Motor neuron (in vitro differentiated cells): ENCODE results near the gene CNIH3. TPM values are rescaled to one million over a fixed set of nuclear protein-coding genes. Genes with fewer than 3 reads are reported as not detected.

Experiments
- ATAC-seq, 8 experiments: fragments of 200-7000 bp; cut with Tn5 transposase; replicated peaks in 6 of 8; 2 replicates each; pipeline ENCODE4 v1.8.0; 2021; ENCODE audit warnings: mild to moderate bottlenecking in 8 of 8, moderate library complexity in 8 of 8
- H3K27ac ChIP-seq, 2 donors: fragments of 250-450 bp; sonication (Bioruptor Pico); 2 replicates each; pipeline ENCODE4 v1.9.0; 2021; ENCODE audit warnings: antibody characterized with exemption in 2 of 2, mild to moderate bottlenecking in 2 of 2, moderate library complexity in 1 of 2
- H3K4me1 ChIP-seq, 2 donors: fragments of 250-450 bp; sonication (Bioruptor Pico); replicated peaks in 1 of 2; 2 replicates each; pipeline ENCODE4 v1.6.1; 2021; ENCODE audit warnings: antibody characterized with exemption in 2 of 2, mild to moderate bottlenecking in 2 of 2, moderate library complexity in 1 of 2
- H3K4me3 ChIP-seq, 5 donors: fragments of 250-450 bp; sonication (Bioruptor Pico); 2 replicates each; pipeline ENCODE4 v1.9.0; 2021; ENCODE audit warnings: antibody characterized with exemption in 5 of 5, mild to moderate bottlenecking in 5 of 5, moderate library complexity in 4 of 5
- WGBS, 10 experiments: fragments of 450-650 bp; shearing (Covaris generic); methylation state at CpG; one replicate each; pipeline ENCODE4 v1.0.0; 2022; 5-methylcytosine and 5-hydroxymethylcytosine counted together
- in situ Hi-C, 9 experiments: fragments of 400-800 bp; cut with MboI; loops; one replicate each; pipeline ENCODE4 v1.15.0; 2021; ENCODE audit warnings: low sequenced_read_pairs in 9 of 9, low pct_unique_long_range_greater_than_20kb in 2 of 9; ENCODE audit not compliant: unreplicated experiment in 9 of 9
- total RNA-seq, 8 experiments: library from RNA; unstranded; fragments of 300-600 nt; gene quantifications; 2 replicates each; pipeline versions ENCODE4 v1.2.3 to v1.2.4, GENCODE V29; 2022

CNIH3 gene
- total RNA-seq, 8 experiments from 2014 or later = 2.4 to 13.5 (median 8.8) TPM

GRCh38 chr1:224662870-224663269 is 46.8 kb downstream of the CNIH3 start:
- H3K27ac ChIP-seq = no peak overlapping the region
- no peak overlapping the region for H3K4me3 ChIP-seq
- peaks cover 0 to 3% of the 10 kb centered on the region in 2 donors for H3K4me1 ChIP-seq
- in situ Hi-C loops = no loop called here
- WGBS, 10 experiments = 0 to 100% (median 87%) methylated on average over 1 to 3 of the region's 3 CpGs; no CpG with 5 or more reads in 1 of the 10 experiments
- no peak for ATAC-seq

- no peak for ATAC-seq
- in situ Hi-C loops = no loop called here
- WGBS, 10 experiments = 0 to 100% (median 60%) methylated on average over 1 to 3 of the region's 3 CpGs; no CpG with 5 or more reads in 1 of the 10 experiments
- Histone ChIP-seq H3K4me1 (peaks cover 0 to 6% of the 10 kb centered on the region in 2 donors), H3K4me3 (no peak overlapping the region), H3K27ac (no peak overlapping the region)
These were observed 48.9 kb downstream of the CNIH3 start for GRCh38 chr1:224665016-224665415.

- no peak for ATAC-seq
- in situ Hi-C loops = no loop called here
- Histone ChIP-seq H3K4me3 (no peak overlapping the region), H3K4me1 (peaks cover 0 to 4% of the 10 kb centered on the region in 2 donors), H3K27ac (no peak overlapping the region)
These were observed 50.0 kb downstream of the CNIH3 start for GRCh38 chr1:224666078-224666477.

GRCh38 chr1:224666913-224667312 is 50.8 kb downstream of the CNIH3 start:
- H3K4me3 ChIP-seq = no peak overlapping the region
- WGBS, 10 experiments = 0 to 77% (median 46%) methylated on average over 1 to 2 of the region's 2 CpGs; no CpG with 5 or more reads in 1 of the 10 experiments
- peaks cover 0 to 4% of the 10 kb centered on the region in 2 donors for H3K4me1 ChIP-seq
- peak in 3 of 8 experiments; percentile 35 to 58 (median 55) for ATAC-seq
- in situ Hi-C loops = no loop called here
- no peak overlapping the region for H3K27ac ChIP-seq

GRCh38 chr1:224668984-224669383 is 52.9 kb downstream of the CNIH3 start:
- WGBS, 10 experiments = 76 to 89% (median 86%) methylated on average over 2 to 3 of the region's 3 CpGs; no CpG with 5 or more reads in 7 of the 10 experiments
- peak in 3 of 8 experiments; percentile 8 to 18 (median 9) for ATAC-seq
- in situ Hi-C loops = no loop called here
- Histone ChIP-seq H3K4me1 (peaks cover 12 to 15% of the 10 kb centered on the region in 2 donors), H3K4me3 (no peak overlapping the region), H3K27ac (no peak overlapping the region)

- Histone ChIP-seq H3K27ac (no peak overlapping the region), H3K4me3 (no peak overlapping the region), H3K4me1 (peaks cover 14 to 20% of the 10 kb centered on the region in 2 donors)
- 0 to 100% (median 43%) methylated on average over 1 to 3 of the region's 3 CpGs; no CpG with 5 or more reads in 2 of the 10 experiments for WGBS, 10 experiments
- in situ Hi-C loops = no loop called here
- ATAC-seq = peak in 3 of 8 experiments; percentile 88 to 93 (median 89)
These were observed 53.3 kb downstream of the CNIH3 start for GRCh38 chr1:224669403-224669802.

GRCh38 chr1:224670506-224670905 is 54.4 kb downstream of the CNIH3 start:
- ATAC-seq = no peak
- H3K27ac ChIP-seq = no peak overlapping the region
- no peak overlapping the region for H3K4me3 ChIP-seq
- peaks cover 21 to 25% of the 10 kb centered on the region in 2 donors for H3K4me1 ChIP-seq
- 17 to 100% (median 80%) methylated on average over 1 of the region's 1 CpG; no CpG with 5 or more reads in 5 of the 10 experiments for WGBS, 10 experiments
- in situ Hi-C loops = no loop called here

GRCh38 chr1:224671076-224671475 is 55.0 kb downstream of the CNIH3 start:
- H3K4me3 ChIP-seq = no peak overlapping the region
- no peak for ATAC-seq
- no peak overlapping the region for H3K27ac ChIP-seq
- H3K4me1 ChIP-seq = peaks cover 21 to 25% of the 10 kb centered on the region in 2 donors
- in situ Hi-C loops = no loop called here
- WGBS, 10 experiments = 80 to 100% (median 90%) methylated on average over 1 of the region's 1 CpG; no CpG with 5 or more reads in 6 of the 10 experiments

- Histone ChIP-seq H3K4me1 (peaks cover 24 to 25% of the 10 kb centered on the region in 2 donors), H3K4me3 (no peak overlapping the region), H3K27ac (peak overlapping the region in 1 of 2 donors; percentile 46)
- 40 to 100% (median 88%) methylated on average over 1 to 4 of the region's 4 CpGs; no CpG with 5 or more reads in 1 of the 10 experiments for WGBS, 10 experiments
- in situ Hi-C loops = no loop called here
- ATAC-seq = peak in 1 of 8 experiments; percentile 8
These were observed 57.0 kb downstream of the CNIH3 start for GRCh38 chr1:224673141-224673540.

GRCh38 chr1:224675590-224675989 is 59.5 kb downstream of the CNIH3 start:
- Histone ChIP-seq H3K4me1 (peaks cover 31 to 34% of the 10 kb centered on the region in 2 donors), H3K4me3 (no peak overlapping the region), H3K27ac (no peak overlapping the region)
- 10 to 93% (median 82%) methylated on average over 1 to 2 of the region's 2 CpGs; no CpG with 5 or more reads in 1 of the 10 experiments for WGBS, 10 experiments
- in situ Hi-C loops = no loop called here
- peak in 2 of 8 experiments; percentile 42 to 50 for ATAC-seq

- in situ Hi-C loops = no loop called here
- Histone ChIP-seq H3K27ac (no peak overlapping the region), H3K4me3 (no peak overlapping the region), H3K4me1 (peaks cover 31 to 34% of the 10 kb centered on the region in 2 donors)
- whole genome bisulfite sequencing, 10 experiments = 10 to 80% (median 52%) methylated on average over 1 to 5 of the region's 5 CpGs; no CpG with 5 or more reads in 1 of the 10 experiments
- ATAC-seq = peak in 5 of 8 experiments; percentile 39 to 60 (median 44)
These were observed 60.4 kb downstream of the CNIH3 start for GRCh38 chr1:224676551-224676950.

GRCh38 chr1:224678168-224678567 is 62.1 kb downstream of the CNIH3 start:
- in situ Hi-C loops = no loop called here
- Histone ChIP-seq H3K27ac (no peak overlapping the region), H3K4me3 (no peak overlapping the region), H3K4me1 (peaks cover 28 to 30% of the 10 kb centered on the region in 2 donors)
- ATAC-seq = no peak
- WGBS, 10 experiments = 63 to 100% (median 84%) methylated on average over 1 to 4 of the region's 4 CpGs; no CpG with 5 or more reads in 2 of the 10 experiments

- in situ Hi-C loops = no loop called here
These were observed 63.5 kb downstream of the CNIH3 start for GRCh38 chr1:224679606-224680005.

GRCh38 chr1:224681816-224682215 is 65.7 kb downstream of the CNIH3 start:
- H3K4me3 ChIP-seq = no peak overlapping the region
- in situ Hi-C loops = no loop called here
- peak in 1 of 8 experiments; percentile 4 for ATAC-seq
- no peak overlapping the region for H3K27ac ChIP-seq
- 44 to 90% (median 79%) methylated on average over 1 to 6 of the region's 6 CpGs; no CpG with 5 or more reads in 1 of the 10 experiments for WGBS, 10 experiments
- H3K4me1 ChIP-seq = peaks cover 28 to 31% of the 10 kb centered on the region in 2 donors

More at GRCh38 chr1:224679606-224680005, 63.5 kb downstream of the CNIH3 start:
- 50 to 100% (median 100%) methylated on average over 1 to 2 of the region's 2 CpGs; no CpG with 5 or more reads in 3 of the 10 experiments for WGBS, 10 experiments
- no peak for ATAC-seq
- H3K4me1 ChIP-seq = peaks cover 27 to 28% of the 10 kb centered on the region in 2 donors
- H3K27ac ChIP-seq = no peak overlapping the region
- H3K4me3 ChIP-seq = no peak overlapping the region
